ENCODE measurements around the gene NDUFAF8.

The NDUFAF8 gene

DNA sequence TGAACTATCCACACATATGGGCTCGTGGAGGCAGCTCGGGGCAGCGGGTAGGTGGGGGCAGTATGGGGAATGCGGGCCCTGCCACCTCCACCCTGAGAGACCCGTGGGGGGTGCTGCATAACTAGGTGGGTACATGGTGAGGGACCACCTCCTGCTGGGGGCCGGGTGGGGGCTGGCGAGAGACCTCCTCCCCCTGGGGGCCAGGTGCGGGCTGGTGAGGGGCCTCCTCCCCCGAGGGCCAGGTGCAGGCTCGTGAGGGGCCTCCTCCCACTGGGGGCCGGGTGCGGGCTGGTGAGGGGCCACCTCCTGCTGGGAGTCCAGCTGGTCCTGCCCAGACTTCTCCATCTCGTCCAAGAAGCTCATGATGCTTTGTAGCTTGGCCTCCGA, 41.7 kb upstream of the NDUFAF8 start:
- peak overlapping the region; percentile 70 for H3K27ac ChIP-seq
- TF ChIP-seq, protein P1, sequence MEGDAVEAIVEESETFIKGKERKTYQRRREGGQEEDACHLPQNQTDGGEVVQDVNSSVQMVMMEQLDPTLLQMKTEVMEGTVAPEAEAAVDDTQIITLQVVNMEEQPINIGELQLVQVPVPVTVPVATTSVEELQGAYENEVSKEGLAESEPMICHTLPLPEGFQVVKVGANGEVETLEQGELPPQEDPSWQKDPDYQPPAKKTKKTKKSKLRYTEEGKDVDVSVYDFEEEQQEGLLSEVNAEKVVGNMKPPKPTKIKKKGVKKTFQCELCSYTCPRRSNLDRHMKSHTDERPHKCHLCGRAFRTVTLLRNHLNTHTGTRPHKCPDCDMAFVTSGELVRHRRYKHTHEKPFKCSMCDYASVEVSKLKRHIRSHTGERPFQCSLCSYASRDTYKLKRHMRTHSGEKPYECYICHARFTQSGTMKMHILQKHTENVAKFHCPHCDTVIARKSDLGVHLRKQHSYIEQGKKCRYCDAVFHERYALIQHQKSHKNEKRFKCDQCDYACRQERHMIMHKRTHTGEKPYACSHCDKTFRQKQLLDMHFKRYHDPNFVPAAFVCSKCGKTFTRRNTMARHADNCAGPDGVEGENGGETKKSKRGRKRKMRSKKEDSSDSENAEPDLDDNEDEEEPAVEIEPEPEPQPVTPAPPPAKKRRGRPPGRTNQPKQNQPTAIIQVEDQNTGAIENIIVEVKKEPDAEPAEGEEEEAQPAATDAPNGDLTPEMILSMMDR (conservative IDR thresholded peaks at IDR 0.05), result no peak

DNA sequence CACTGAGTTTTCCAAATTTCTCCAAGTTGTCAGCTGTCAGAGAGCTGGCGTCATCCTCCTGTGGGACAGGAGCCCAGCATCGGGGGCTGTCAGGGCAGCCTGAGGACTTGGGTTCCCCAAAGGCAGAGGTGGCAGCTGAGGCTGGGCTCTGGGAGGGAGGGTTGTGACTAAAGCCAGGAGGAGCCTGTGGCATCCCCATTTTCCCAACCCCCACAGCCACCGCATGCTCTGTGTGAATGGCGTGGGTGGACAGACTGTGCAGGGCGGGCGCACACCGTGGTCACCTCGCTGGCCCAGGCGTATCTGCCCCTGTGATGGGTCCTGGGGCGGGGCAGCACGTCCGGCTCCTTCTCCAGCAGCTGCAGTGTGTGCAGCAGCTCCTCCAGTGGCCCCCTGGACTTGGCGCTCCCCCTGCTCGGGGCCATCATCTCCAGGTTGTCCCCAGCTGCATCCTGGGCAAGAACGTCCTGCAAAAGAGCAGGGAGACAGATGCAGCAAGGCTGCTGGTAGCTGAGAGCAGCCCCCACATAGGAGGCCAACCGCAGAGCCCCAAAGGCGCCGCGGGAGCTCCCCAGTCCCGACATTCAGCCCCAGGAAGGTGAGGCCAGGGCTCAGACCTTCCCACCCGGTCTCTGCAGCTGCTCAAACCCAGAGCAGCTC, 41.2 kb upstream of the NDUFAF8 start:
- TF ChIP-seq, protein P1 (conservative IDR thresholded peaks at IDR 0.05), result no peak
- H3K27ac ChIP-seq, result peak overlapping the region; percentile 70

DNA sequence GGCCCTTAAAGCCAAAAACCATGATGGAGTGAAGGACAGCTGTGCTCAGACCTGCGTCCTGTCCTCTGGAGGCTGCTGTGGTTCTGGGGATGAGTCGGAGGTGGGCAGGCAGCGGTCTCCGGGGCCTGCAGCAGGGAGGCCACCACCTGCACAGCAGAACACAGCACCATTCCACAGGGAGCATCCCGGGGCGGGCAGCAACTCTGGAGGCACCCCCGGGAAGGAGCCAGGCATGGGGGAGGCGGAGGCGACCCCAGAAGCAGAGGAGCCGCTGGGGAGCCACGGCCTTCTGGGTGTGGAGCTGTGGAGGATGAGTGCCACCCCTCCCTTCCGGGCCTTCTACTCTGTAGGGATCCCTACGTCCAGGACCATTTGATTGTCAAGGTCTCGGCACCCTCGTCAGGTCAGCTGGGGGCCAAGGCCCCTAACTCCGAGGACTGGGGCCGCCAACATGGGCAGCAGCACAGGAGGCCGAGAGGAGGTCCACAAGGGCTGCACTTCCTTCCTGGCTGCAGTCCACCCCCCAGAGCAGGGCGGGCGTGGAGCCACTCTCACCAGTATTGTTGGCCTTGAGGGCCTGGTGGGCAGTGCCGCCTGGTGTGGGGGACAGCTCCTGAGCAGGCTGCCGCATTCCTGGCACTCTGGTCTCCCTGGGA, 40.2 kb upstream of the NDUFAF8 start:
- H3K27ac ChIP-seq, result peak overlapping the region; percentile 70; the same call in 1 of the 2 replicates
- TF ChIP-seq, protein P1 (conservative IDR thresholded peaks at IDR 0.05), result no peak

DNA sequence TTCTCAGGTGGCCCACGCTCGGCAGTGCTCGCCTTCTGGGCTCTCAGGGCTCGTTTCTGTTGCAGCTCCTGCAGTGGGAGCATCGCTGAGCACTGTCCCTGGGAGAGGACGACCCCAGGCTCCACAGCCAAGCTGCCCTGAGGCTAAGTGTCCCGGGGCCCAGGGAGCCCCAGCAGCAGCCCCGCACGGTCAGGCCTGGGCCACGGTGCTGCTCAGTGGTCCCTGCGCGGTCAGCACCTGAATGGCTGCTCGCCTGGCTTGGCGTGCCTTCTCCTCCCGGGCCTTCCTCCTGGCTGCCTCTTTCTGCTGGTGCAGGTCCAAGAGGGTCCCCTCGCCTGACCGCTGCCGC, 39.7 kb upstream of the NDUFAF8 start:
- peak overlapping the region; percentile 2; the same call in 1 of the 2 replicates for H3K27ac ChIP-seq
- TF ChIP-seq, protein P1 (conservative IDR thresholded peaks at IDR 0.05), result no peak

DNA sequence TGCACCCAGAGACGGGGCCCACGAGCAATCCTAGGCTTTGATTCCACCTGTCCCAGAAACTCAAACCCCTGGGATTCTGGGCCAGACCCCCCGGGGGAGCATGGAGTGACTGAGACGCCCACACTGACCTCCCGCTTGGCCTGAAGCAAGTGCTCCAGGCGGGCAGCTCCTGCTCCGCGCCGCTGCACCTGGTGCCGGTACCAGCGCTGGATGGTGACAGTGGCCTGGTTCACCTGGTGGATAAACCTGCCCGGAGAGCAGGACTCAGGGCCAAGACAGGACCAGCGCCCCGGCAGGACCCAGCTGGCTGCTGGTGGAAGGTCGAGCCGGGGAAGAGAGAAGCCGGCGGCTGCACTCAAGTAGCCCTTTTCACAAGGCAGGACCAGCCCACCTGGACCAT, 38.9 kb upstream of the NDUFAF8 start:
- H3K27ac ChIP-seq, result peak overlapping the region; percentile 58
- TF ChIP-seq, protein P1 (conservative IDR thresholded peaks at IDR 0.05), result no peak

DNA sequence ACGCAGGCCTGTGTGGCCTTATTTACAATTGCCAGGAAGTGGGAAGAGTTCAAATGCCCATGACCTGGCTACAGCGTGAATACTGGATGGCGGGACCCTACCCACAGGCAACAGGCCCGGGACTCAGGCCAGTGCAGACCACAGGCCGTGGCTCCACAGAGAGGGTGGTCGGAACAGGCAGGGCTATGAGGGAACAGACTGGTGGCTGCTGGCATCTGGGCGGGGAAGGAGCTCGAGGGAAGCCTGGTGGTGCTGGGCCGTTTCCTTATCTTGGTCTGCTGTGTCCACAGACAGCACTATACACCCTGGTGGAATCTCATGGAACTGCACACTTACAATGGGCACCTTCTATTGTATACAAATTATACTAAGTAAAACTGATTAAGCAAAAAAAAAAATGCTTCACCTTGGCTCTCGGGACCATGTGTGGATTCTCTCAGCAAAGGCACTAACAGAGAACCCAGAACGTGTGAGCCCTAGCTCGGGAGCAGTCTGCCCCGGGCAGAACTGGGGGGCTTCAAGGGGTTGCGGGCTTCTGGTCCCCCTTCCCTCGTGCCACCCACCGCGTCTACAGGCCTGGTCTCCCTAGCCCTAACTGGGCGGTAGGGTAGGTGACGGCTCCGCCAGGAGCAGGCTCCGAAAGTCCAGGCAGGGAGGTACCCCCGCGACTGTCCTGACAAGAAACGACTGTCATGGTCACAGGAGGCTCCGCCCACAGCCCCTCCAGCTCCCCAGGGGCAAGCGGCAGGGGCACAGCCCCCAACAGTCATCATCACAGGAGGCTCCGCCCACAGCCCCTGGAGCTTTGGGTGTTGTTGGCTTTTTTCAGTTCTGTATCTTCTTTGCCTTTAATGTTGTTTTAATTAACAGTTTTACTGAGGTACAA, 38.2 kb upstream of the NDUFAF8 start:
- H3K27ac ChIP-seq, result peak overlapping the region; percentile 58
- TF ChIP-seq, protein P1 (conservative IDR thresholded peaks at IDR 0.05), result peak; percentile 87

DNA sequence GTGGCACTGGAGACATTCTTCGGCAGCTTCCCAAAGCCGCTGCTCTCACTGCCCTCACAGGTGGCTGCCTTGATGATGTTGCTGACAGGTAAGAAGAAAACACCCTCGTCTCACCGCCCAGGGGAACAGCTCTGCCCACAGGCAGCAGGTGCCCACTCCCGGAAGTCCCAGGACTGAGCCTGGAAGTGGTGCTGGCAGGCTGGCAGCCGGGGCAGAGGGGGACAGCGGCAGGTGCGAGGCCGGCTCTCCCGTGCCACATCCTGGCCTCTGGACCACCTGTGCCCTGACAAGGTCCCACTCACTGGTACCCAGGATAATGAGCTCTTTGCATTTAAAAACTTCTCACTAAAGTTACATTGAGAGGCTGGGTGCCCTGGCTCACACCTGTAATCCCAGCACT, 36.8 kb upstream of the NDUFAF8 start:
- H3K27ac ChIP-seq, result no peak overlapping the region
- TF ChIP-seq, protein P1 (conservative IDR thresholded peaks at IDR 0.05), result no peak

Data from VCaP (cell line).